IMR-90 (cell line): ENCODE measurements around the gene LINGO4. TPM values are rescaled to one million over a fixed set of nuclear protein-coding genes. Genes with fewer than 3 reads are reported as not detected.

Experiments used
- ATAC-seq: fragments of 200-7000 bp; cut with Tn5 transposase; 2 replicates; pipeline ENCODE4 v1.9.1; 2020; ENCODE audit warnings: low read depth, mild to moderate bottlenecking, moderate library complexity
- BruUV-seq: library from RNA; stranded (reverse); fragments of 400-500 nt; replicated peaks from 2 replicates; lab custom pipeline; 2021; lab: Mats Ljungman, UMichigan
- CTCF ChIA-PET: fragments of 300-600 bp; formaldehyde crosslinking; extraction: SDS; loops from one replicate; lab custom pipeline; 2021; ENCODE audit warnings: antibody characterized with exemption; lab: Yijun Ruan, JAX
- POLR2A ChIA-PET: fragments of 300-600 bp; sonication (Branson Sonifier 250); formaldehyde crosslinking; loops from one replicate; lab custom pipeline; 2022; ENCODE audit warnings: antibody characterized with exemption; ENCODE audit not compliant: unreplicated experiment; lab: Charles Lee
- DNase-seq: peaks from one replicate; pipeline ENCODE4 v3.0.0; 2013
- H2AFZ ChIP-seq: replicated peaks from 2 replicates; pipeline ENCODE3; 2013; ENCODE audit warnings: low read length, mild to moderate bottlenecking; ENCODE audit not compliant: poor library complexity
- H2AK5ac ChIP-seq: 2 replicates; pipeline ENCODE4 v1.6.1; 2013; ENCODE audit warnings: low read depth, low read length, inconsistent platforms
- H2AK9ac ChIP-seq: replicated peaks from 2 replicates; pipeline ENCODE3; 2013; ENCODE audit warnings: mild to moderate bottlenecking, low read depth, low read length, moderate library complexity; ENCODE audit not compliant: poor library complexity
- H2BK120ac ChIP-seq: 2 replicates; pipeline ENCODE4 v1.6.1; 2013; ENCODE audit warnings: low read depth, low read length, inconsistent platforms
- H2BK15ac ChIP-seq: 3 replicates; pipeline ENCODE4 v1.6.1; 2013; ENCODE audit warnings: low read depth, low read length, inconsistent platforms
- H2BK20ac ChIP-seq: 2 replicates; pipeline ENCODE4 v1.6.1; 2013; ENCODE audit warnings: low read depth, mild to moderate bottlenecking, inconsistent platforms, low read length, moderate library complexity
- H2BK5ac ChIP-seq: 2 replicates; pipeline ENCODE4 v1.6.1; 2013; ENCODE audit warnings: mild to moderate bottlenecking, low read depth, low read length, inconsistent platforms; ENCODE audit not compliant: poor library complexity, severe bottlenecking
- H3K14ac ChIP-seq: replicated peaks from 2 replicates; pipeline ENCODE4 v1.6.1; 2013; ENCODE audit warnings: low read depth, low read length, inconsistent platforms
- H3K18ac ChIP-seq: 2 replicates; pipeline ENCODE4 v1.6.1; 2013; ENCODE audit warnings: low read depth, low read length, control low read depth
- H3K23ac ChIP-seq: 2 replicates; pipeline ENCODE4 v1.6.1; 2013; ENCODE audit warnings: low read depth, low read length, inconsistent platforms
- H3K27ac ChIP-seq: 2 replicates; pipeline ENCODE4 v1.5.1; 2013; ENCODE audit warnings: mild to moderate bottlenecking, control low read depth, low read length; ENCODE audit not compliant: insufficient read depth
- H3K27me3 ChIP-seq: 2 replicates; pipeline ENCODE4 v1.6.1; 2013; ENCODE audit warnings: low read length; ENCODE audit not compliant: control insufficient read depth, insufficient read depth
- H3K36me3 ChIP-seq: 2 replicates; pipeline ENCODE4 v1.6.1; 2013; ENCODE audit warnings: low read length, mixed read lengths; ENCODE audit not compliant: control insufficient read depth, insufficient read depth
- H3K4ac ChIP-seq: 2 replicates; pipeline ENCODE4 v1.6.1; 2013; ENCODE audit warnings: low read depth, low read length, inconsistent platforms
- H3K4me1 ChIP-seq: 2 replicates; pipeline ENCODE4 v1.6.1; 2013; ENCODE audit warnings: low read length, mixed read lengths; ENCODE audit not compliant: control insufficient read depth, insufficient read depth
- H3K4me2 ChIP-seq: 2 replicates; pipeline ENCODE4 v1.6.1; 2013; ENCODE audit warnings: low read depth, mild to moderate bottlenecking, control low read depth, low read length, moderate library complexity
- H3K4me3 ChIP-seq: 2 replicates; pipeline ENCODE4 v1.5.1; 2013; ENCODE audit warnings: low read depth, mild to moderate bottlenecking, control low read depth, low read length, moderate library complexity; ENCODE audit not compliant: insufficient read depth
- H3K56ac ChIP-seq: 2 replicates; pipeline ENCODE4 v1.6.1; 2013; ENCODE audit warnings: low read length, inconsistent platforms; ENCODE audit not compliant: insufficient read depth; ENCODE audit errors: extremely low read depth
- H3K79me1 ChIP-seq, 2 experiments: 2 replicates each; pipeline ENCODE4 v1.6.1; 2013; ENCODE audit warnings: low read length in 2 of 2, inconsistent platforms in 1 of 2, low read depth in 1 of 2
- H3K9ac ChIP-seq: 2 replicates; pipeline ENCODE4 v1.6.1; 2013; ENCODE audit warnings: low read depth, low read length, control low read depth
- H3K9me1 ChIP-seq: 2 replicates; pipeline ENCODE4 v1.6.1; 2013; ENCODE audit warnings: low read length, inconsistent platforms; ENCODE audit not compliant: insufficient read depth
- H3K9me3 ChIP-seq: 2 replicates; pipeline ENCODE4 v1.6.1; 2013; ENCODE audit warnings: low read length; ENCODE audit not compliant: control insufficient read depth, insufficient read depth
- H4K20me1 ChIP-seq: 2 replicates; pipeline ENCODE4 v1.6.1; 2013; ENCODE audit warnings: low read length, inconsistent platforms; ENCODE audit not compliant: insufficient read depth
- H4K5ac ChIP-seq: 2 replicates; pipeline ENCODE4 v1.6.1; 2013; ENCODE audit warnings: mild to moderate bottlenecking, low read depth, low read length, control low read depth
- H4K8ac ChIP-seq, 2 experiments: 2 replicates each; pipeline ENCODE4 v1.6.1; 2013; ENCODE audit warnings: low read depth in 2 of 2, low read length in 2 of 2, control low read depth in 1 of 2, inconsistent platforms in 1 of 2
- H4K91ac ChIP-seq: 2 replicates; pipeline ENCODE4 v1.6.1; 2013; ENCODE audit warnings: low read depth, low read length, inconsistent platforms; ENCODE audit not compliant: insufficient read depth
- BHLHE40 ChIP-seq: fragments of 150-350 bp; IDR thresholded peaks from 2 replicates; pipeline ENCODE4 v1.6.1; 2016; ENCODE audit warnings: mild to moderate bottlenecking, low read depth, low read length
- CEBPB ChIP-seq: IDR thresholded peaks from 2 replicates; pipeline ENCODE4 v1.6.1; 2012; ENCODE audit warnings: low read depth, low read length, improper control_type of control experiment
- CHD1 ChIP-seq: IDR thresholded peaks from 2 replicates; pipeline ENCODE4 v1.6.1; 2012; ENCODE audit warnings: low read depth, low read length, improper control_type of control experiment
- CTCF ChIP-seq: conservative IDR thresholded peaks from 2 replicates; pipeline ENCODE4 v1.5.1; 2012; ENCODE audit warnings: mild to moderate bottlenecking, low read depth, low read length, improper control_type of control experiment
- FOS ChIP-seq: fragments of 150-350 bp; IDR thresholded peaks from 2 replicates; pipeline ENCODE4 v1.6.1; 2016; ENCODE audit warnings: low read depth, low read length
- MAFK ChIP-seq: IDR thresholded peaks from 2 replicates; pipeline ENCODE4 v1.6.1; 2012; ENCODE audit warnings: low read depth, low read length, improper control_type of control experiment
- MAZ ChIP-seq: IDR thresholded peaks from 2 replicates; pipeline ENCODE4 v1.6.1; 2012; ENCODE audit warnings: low read depth, mild to moderate bottlenecking, low read length, improper control_type of control experiment, moderate library complexity, borderline replicate concordance
- MXI1 ChIP-seq: IDR thresholded peaks from 2 replicates; pipeline ENCODE4 v1.6.1; 2012; ENCODE audit warnings: low read depth, mild to moderate bottlenecking, low read length, moderate library complexity, borderline replicate concordance
- NFE2L2 ChIP-seq: fragments of 150-350 bp; IDR thresholded peaks from 2 replicates; pipeline ENCODE4 v1.6.1; 2016; ENCODE audit warnings: low read depth, mild to moderate bottlenecking, low read length
- POLR2A ChIP-seq: IDR thresholded peaks from 2 replicates; pipeline ENCODE4 v1.6.1; 2012; ENCODE audit warnings: mild to moderate bottlenecking, low read depth, low read length
- RAD21 ChIP-seq: IDR thresholded peaks from 2 replicates; pipeline ENCODE4 v1.6.1; 2012; ENCODE audit warnings: low read length, improper control_type of control experiment
- RCOR1 ChIP-seq: IDR thresholded peaks from 2 replicates; pipeline ENCODE4 v1.6.1; 2012; ENCODE audit warnings: mild to moderate bottlenecking, low read length, improper control_type of control experiment; ENCODE audit not compliant: insufficient replicate concordance
- RFX5 ChIP-seq: IDR thresholded peaks from 2 replicates; pipeline ENCODE4 v1.8.0; 2012; ENCODE audit warnings: low read depth, mild to moderate bottlenecking, low read length, moderate library complexity
- SMC3 ChIP-seq: fragments of 150-350 bp; IDR thresholded peaks from 2 replicates; pipeline ENCODE4 v1.6.1; 2016; ENCODE audit warnings: low read depth, mild to moderate bottlenecking, antibody characterized with exemption, low read length, moderate library complexity
- WGBS, 2 experiments: methylation state at CpG; one replicate each; pipeline versions ENCODE4 v1.1.5 to v1.1.7; 2013; ENCODE audit warnings: missing lambda C conversion rate in 2 of 2; ENCODE audit not compliant: insufficient read length in 1 of 2; ENCODE audit errors: extremely low coverage in 2 of 2; 5-methylcytosine and 5-hydroxymethylcytosine counted together
- dilution Hi-C: fragments of 300-500 bp; cut with HindIII; formaldehyde crosslinking; loops from one replicate; pipeline ENCODE4 v1.14.3; 2018; ENCODE audit warnings: low sequenced_read_pairs; ENCODE audit not compliant: unreplicated experiment
- in situ Hi-C: fragments of 300-500 bp; cut with MboI; formaldehyde crosslinking; loops from 3 replicates; pipeline ENCODE4 v1.14.3; 2019; ENCODE audit warnings: low sequenced_read_pairs, inconsistent platforms, mixed read lengths
- intact Hi-C: fragments of 100-400 bp; cut with micrococcal nuclease; formaldehyde crosslinking; loops from 2 replicates; pipeline ENCODE4 v1.10.0; 2022
- polyA plus RNA-seq, 3 experiments: library from polyadenylated mRNA; depleted of rRNA; stranded (reverse); fragments of >200 nt; gene quantifications; 2 replicates each; pipeline ENCODE4 v1.2.3, GENCODE V29; 2012; ENCODE audit warnings: low replicate concordance in 1 of 3
- total RNA-seq: library from RNA; depleted of rRNA; stranded (reverse); fragments of >200 nt; gene quantifications from 2 replicates; pipeline ENCODE4 v1.2.3, GENCODE V29; 2012
- TF ChIP-seq, protein P1 (sequence below): fragments of 150-350 bp; IDR thresholded peaks from 2 replicates; pipeline ENCODE4 v1.6.1; 2017; ENCODE audit warnings: mild to moderate bottlenecking, antibody characterized with exemption, low read length, low read depth
- TF ChIP-seq, protein P2 (sequence below): fragments of 150-350 bp; IDR thresholded peaks from 2 replicates; pipeline ENCODE4 v1.6.1; 2016; ENCODE audit warnings: low read depth, mild to moderate bottlenecking, low read length, moderate library complexity, borderline replicate concordance

Gene LINGO4
- total and polyA plus RNA-seq, 2 of the 4 experiments (the other 2 are of a cell fraction) = not detected

- no peaks in the 10 kb centered on the region; the same call in 1 of the 2 replicates for H3K9me1 ChIP-seq
- no peak overlapping the region for H4K91ac ChIP-seq
- no peak overlapping the region for H3K18ac ChIP-seq
- DNase-seq = no peak
- no peak overlapping the region for H3K27ac ChIP-seq
- H3K4me2 ChIP-seq = no peak overlapping the region
- in situ Hi-C loops (no loop called here), dilution Hi-C loops (loop anchor here (25.0 kb wide), 1 partner anchor 107 kb away; no protein-coding TSS in a partner anchor), intact Hi-C loops (no loop called here)
- H2BK120ac ChIP-seq = no peak overlapping the region
- no peak overlapping the region for H2AK5ac ChIP-seq
- no peak overlapping the region for H4K8ac ChIP-seq
- no peak overlapping the region for H4K5ac ChIP-seq
- H3K27me3 ChIP-seq = peaks cover 13% of the 10 kb centered on the region
- no peak overlapping the region for H2BK15ac ChIP-seq
- H3K56ac ChIP-seq = no peak overlapping the region
- H3K9ac ChIP-seq = no peak overlapping the region
- H2AFZ ChIP-seq = no peak overlapping the region
- H3K14ac ChIP-seq = no peak overlapping the region
- no CpG with 5 or more reads among the region's 4 CpGs for WGBS, 2 experiments
- no peak overlapping the region for H3K4me3 ChIP-seq
- H3K23ac ChIP-seq = no peak overlapping the region
- H3K4ac ChIP-seq = no peak overlapping the region
- CTCF ChIA-PET = interaction anchor here (1.1 kb wide), 1 partner anchor 16 kb away, joined by 5 read pairs; the partner anchor contains the start of gene MRPL9
- H3K79me1 ChIP-seq = no peaks in the 10 kb centered on the region
- H2AK9ac ChIP-seq = no peak overlapping the region
- H2BK5ac ChIP-seq = no peak overlapping the region
- no peak overlapping the region for H2BK20ac ChIP-seq
- BruUV-seq = no TSS peak
- POLR2A ChIA-PET = no interaction called here
- H3K9me3 ChIP-seq = no peaks in the 10 kb centered on the region
- no peaks in the 10 kb centered on the region for H4K20me1 ChIP-seq
- H3K36me3 ChIP-seq = no peaks in the 10 kb centered on the region
- no peak for ATAC-seq
- no peak for TF ChIP-seq MAFK
- no peak for TF ChIP-seq CTCF
- TF ChIP-seq, protein P1, sequence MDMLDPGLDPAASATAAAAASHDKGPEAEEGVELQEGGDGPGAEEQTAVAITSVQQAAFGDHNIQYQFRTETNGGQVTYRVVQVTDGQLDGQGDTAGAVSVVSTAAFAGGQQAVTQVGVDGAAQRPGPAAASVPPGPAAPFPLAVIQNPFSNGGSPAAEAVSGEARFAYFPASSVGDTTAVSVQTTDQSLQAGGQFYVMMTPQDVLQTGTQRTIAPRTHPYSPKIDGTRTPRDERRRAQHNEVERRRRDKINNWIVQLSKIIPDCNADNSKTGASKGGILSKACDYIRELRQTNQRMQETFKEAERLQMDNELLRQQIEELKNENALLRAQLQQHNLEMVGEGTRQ = no peak
- no peak for TF ChIP-seq RAD21
- TF ChIP-seq FOS = no peak
- TF ChIP-seq POLR2A = no peak
- TF ChIP-seq RCOR1 = no peak
- TF ChIP-seq RFX5 = no peak
- TF ChIP-seq MXI1 = no peak
- TF ChIP-seq SMC3 = no peak
- TF ChIP-seq NFE2L2 = no peak
- TF ChIP-seq CHD1 = no peak
- no peak for TF ChIP-seq BHLHE40
- TF ChIP-seq, protein P2, sequence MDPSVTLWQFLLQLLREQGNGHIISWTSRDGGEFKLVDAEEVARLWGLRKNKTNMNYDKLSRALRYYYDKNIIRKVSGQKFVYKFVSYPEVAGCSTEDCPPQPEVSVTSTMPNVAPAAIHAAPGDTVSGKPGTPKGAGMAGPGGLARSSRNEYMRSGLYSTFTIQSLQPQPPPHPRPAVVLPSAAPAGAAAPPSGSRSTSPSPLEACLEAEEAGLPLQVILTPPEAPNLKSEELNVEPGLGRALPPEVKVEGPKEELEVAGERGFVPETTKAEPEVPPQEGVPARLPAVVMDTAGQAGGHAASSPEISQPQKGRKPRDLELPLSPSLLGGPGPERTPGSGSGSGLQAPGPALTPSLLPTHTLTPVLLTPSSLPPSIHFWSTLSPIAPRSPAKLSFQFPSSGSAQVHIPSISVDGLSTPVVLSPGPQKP = no peak
- no peak for TF ChIP-seq CEBPB
- TF ChIP-seq MAZ = no peak
- no peaks in the 10 kb centered on the region for H3K4me1 ChIP-seq
Measured at GRCh38 chr1:151779852-151780251, 25.4 kb downstream of the LINGO4 start.
